Dermis blood vessel endothelial cell (primary cell): ENCODE data around the gene MFAP1. TPM values are rescaled to one million over a fixed set of nuclear protein-coding genes. Genes with fewer than 3 reads are reported as not detected.
A peak's percentile ranks its signal among the peaks of the same experiment; 100 is the strongest.

ENCODE experiments used
- DNase-seq: peaks from one replicate; pipeline ENCODE4 v3.0.0; 2010
- total RNA-seq: library from RNA; depleted of rRNA; stranded (reverse); fragments of >200 nt; gene quantifications from 2 replicates; pipeline ENCODE4 v1.2.3, GENCODE V29; 2014

The MFAP1 gene
- total RNA-seq, 1 donor from 2014 or later: 36.1 TPM

DNA sequence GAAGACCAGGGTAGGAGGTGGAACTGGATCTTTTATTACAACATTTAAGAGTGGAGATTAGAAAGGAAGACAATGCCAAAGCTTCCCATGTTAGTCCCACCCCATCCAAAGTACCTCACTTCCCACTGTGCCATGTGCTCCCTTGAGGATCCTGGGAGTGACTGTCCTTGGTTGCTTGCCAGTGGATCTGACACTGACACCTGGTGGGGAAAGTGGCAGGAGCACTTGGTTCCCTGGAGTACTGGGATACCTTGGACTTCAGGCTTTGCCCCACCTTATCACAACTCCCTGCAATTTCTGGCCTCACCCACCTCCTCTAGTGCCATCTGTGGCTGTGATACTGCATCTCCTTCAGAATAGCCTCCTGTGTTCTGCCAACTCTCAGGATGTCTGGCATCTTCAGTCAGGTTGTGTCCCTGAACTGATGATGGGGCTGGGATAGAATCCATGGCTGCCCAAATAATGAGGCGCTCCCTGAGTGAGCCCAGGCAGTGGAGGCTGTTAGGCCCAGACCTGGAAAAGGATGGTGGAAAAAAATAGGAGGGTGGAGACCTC lies 49.0 kb downstream of the MFAP1 start:
- DNase-seq: peak; percentile 62

GRCh38 chr15:43774062-43774461 lies 50.4 kb downstream of the MFAP1 start:
- DNase-seq: no peak

DNA sequence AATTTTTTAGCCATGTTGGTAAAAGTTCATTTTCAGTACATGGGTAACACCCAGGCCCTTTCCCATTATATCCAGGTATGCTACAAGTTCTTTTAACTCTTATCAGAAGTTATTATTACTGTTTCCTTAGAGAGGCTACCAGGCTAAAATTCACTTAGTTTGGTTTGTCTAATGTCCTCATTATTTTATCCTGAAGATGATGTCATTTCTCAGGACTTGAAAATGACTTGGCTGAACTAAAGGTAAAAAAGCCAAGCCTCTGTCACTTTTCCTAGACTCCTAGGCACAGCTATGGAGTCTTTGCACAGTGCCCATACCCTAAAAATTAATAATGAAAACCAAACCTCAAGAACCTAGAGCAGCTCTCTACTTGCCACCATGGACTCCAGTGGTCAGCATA lies 51.9 kb downstream of the MFAP1 start:
- no peak for DNase-seq

DNA sequence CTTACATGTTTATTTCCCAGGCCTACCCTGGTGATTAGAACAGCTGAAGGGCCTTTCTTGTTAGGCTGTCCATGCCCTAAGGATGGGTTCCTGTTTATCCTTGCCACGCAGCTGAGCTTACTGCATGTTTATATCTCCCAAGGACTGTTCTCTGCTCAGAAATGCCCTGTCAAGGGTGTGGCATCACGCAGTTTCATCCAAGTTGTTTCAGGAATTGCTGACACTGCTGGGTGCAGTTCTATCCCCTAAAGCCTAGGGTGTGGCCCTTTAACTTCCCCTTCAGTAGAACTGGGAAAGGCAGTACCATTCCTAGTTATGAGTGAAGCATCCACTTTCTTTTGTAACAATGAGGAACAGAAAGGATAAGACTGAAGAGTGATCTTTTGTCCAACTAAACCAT lies 52.7 kb downstream of the MFAP1 start:
- DNase-seq: no peak

- DNase-seq: peak; percentile 79
Measured at GRCh38 chr15:43769584-43770228, 54.8 kb downstream of the MFAP1 start.

DNA sequence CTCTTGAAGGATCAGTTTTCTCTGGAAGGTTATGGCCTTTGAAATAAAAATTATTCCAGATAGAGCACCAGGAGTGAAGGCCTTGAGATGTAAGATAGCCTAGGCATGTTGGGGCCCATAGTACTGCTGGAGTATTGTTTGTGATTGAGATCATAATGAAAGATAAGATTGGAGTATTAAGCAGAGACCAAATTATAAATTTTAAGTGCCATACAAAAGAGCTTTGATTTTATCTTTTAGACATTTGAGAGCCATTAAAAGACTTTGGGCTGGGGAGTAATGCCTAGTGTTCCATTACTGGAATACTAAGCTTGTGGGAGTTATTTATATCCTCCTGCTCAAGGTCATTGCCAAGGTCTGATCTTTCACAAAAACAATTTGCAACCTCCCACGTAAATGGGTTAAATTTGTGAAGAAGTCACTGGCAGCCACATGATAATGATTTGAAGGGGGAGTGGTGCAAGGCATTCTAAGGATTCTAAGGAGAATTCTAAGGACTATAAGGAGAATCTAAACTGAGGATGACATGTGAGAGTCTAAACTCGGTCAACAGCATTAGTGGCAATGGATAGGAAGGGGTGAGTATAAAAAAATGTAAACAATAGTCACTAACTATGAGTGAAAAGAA lies 60.6 kb downstream of the MFAP1 start:
- no peak for DNase-seq

DNA sequence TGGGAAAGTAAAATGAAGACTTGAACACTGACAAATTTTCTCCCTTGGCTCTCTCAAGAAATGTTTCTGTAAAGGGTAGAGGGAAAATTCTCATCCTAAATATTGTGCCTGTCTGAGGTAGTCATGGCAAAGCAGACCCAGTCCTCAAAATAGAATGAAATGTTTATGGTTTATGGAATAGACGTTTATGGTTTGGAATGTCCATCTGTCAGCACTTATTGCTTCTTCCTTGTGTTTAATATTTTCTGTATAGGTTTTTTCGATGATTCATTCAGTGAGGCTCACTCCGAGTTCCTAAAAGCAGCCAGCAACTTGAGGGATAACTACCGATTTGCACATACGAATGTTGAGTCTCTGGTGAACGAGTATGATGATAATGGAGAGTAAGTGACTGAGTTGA lies 61.7 kb downstream of the MFAP1 start:
- DNase-seq: no peak

Other genes with a start within 250 kb of the MFAP1 start
- 8.8 and 15.0 TPM in 2 replicates for gene PPIP5K1, start 234.5 kb downstream of the MFAP1 start, total RNA-seq
- gene CKMT1B, start 230.7 kb downstream of the MFAP1 start, total RNA-seq: not detected in 2 replicates
- gene STRC, start 205.9 kb downstream of the MFAP1 start, total RNA-seq: 0.33 TPM in 1 of 2 replicates, not detected in the other
- gene CATSPER2, start 175.8 kb downstream of the MFAP1 start, total RNA-seq: 0.17 and 0.33 TPM in 2 replicates
- gene CKMT1A, start 130.8 kb downstream of the MFAP1 start, total RNA-seq: not detected in 2 replicates
- 155 and 423 TPM in 2 replicates for gene PDIA3, start 78.3 kb downstream of the MFAP1 start, total RNA-seq
- gene ELL3, start 47.7 kb downstream of the MFAP1 start, total RNA-seq: 2.9 and 5.4 TPM in 2 replicates
- 787 and 1,230 TPM in 2 replicates for gene SERF2, start 32.4 kb downstream of the MFAP1 start, total RNA-seq
- gene SERINC4, start 24.5 kb downstream of the MFAP1 start, total RNA-seq: not detected in 2 replicates
- gene HYPK, start 24.1 kb downstream of the MFAP1 start, total RNA-seq: 2.9 and 4.6 TPM in 2 replicates
- 10.4 and 17.8 TPM in 2 replicates for gene WDR76, start 2.3 kb upstream of the MFAP1 start, total RNA-seq